ENCODE data around the gene CEP192. TPM values are rescaled to one million over a fixed set of nuclear protein-coding genes. Genes with fewer than 3 reads are reported as not detected.
A peak's percentile ranks its signal among the peaks of the same experiment; 100 is the strongest.

CEP192 gene
- total and polyA plus RNA-seq, 12 donors: 4.9 to 35.6 (median 30.4) TPM

DNA sequence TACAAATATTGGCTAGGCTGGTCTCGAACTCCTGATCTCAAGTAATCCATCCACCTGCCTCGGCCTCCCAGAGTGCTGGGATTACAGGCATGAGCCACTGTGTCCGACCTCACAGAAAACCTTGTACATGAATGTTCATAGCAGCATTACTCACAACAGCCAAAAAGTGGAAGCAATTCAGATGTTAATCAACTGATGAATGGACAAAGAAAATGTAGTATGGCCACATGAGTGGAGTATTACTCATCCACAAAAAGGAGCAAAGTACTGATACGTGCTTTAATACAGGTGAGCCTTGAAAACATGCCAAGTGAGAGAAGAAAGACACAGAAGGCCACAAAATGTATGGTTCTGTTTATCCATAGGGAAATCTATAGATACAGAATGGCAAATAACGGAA is 20.6 kb downstream of the CEP192 start:
- no peak for DNase-seq
- no peaks in the 10 kb centered on the region for H3K9me3 ChIP-seq
- intact Hi-C loops (cut with DNase I): loop anchor here in 1 of 10 donors (10.0 kb wide), 1 partner anchor 83 kb away; no protein-coding TSS in a partner anchor
- 97 to 98% methylated on average over 5 of the region's 5 CpGs for WGBS, 2 donors
- no peaks in the 10 kb centered on the region for H3K27me3 ChIP-seq
- no peak overlapping the region for H3K27ac ChIP-seq
- no peak for ATAC-seq
- peaks cover 0 to 6% (median under 1%) of the 10 kb centered on the region in 9 donors for H3K4me1 ChIP-seq
- peaks cover 0 to 95% (median 37%) of the 10 kb centered on the region in 9 donors for H3K36me3 ChIP-seq
- H3K4me3 ChIP-seq: no peak overlapping the region
- TF ChIP-seq, protein P1, sequence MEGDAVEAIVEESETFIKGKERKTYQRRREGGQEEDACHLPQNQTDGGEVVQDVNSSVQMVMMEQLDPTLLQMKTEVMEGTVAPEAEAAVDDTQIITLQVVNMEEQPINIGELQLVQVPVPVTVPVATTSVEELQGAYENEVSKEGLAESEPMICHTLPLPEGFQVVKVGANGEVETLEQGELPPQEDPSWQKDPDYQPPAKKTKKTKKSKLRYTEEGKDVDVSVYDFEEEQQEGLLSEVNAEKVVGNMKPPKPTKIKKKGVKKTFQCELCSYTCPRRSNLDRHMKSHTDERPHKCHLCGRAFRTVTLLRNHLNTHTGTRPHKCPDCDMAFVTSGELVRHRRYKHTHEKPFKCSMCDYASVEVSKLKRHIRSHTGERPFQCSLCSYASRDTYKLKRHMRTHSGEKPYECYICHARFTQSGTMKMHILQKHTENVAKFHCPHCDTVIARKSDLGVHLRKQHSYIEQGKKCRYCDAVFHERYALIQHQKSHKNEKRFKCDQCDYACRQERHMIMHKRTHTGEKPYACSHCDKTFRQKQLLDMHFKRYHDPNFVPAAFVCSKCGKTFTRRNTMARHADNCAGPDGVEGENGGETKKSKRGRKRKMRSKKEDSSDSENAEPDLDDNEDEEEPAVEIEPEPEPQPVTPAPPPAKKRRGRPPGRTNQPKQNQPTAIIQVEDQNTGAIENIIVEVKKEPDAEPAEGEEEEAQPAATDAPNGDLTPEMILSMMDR (IDR thresholded peaks at IDR 0.05): no peak

DNA sequence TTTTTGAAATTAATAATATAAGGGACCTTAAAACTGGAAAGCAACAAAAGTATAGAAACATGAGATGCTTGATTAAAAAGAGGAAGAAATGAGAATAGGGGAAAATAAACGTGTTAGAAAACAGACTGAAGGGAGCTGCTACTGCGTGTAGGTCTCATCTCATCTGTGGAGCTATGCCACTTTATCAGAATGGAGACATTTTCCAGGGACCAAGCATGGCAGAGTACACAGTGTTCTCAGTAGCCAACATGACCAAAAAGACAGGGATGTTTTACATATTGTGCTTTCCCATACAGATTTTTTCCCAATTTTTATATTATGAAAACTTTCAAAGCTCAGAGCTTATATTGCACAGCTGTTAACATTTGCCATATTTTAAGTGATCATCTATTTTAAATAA is 23.1 kb downstream of the CEP192 start:
- DNase-seq (no peak), ATAC-seq (peak in 4 of 8 donors; percentile 65 to 96 (median 78))
- 45 to 75% methylated on average over 2 of the region's 2 CpGs for WGBS, 2 donors
- no peaks in the 10 kb centered on the region for H3K27me3 ChIP-seq
- intact Hi-C loops (cut with DNase I): loop anchor here in 1 of 10 donors (10.0 kb wide), 1 partner anchor 81 kb away; no protein-coding TSS in a partner anchor
- peak overlapping the region in 4 of 10 donors; percentile 0 to 25 (median 15) for H3K27ac ChIP-seq
- H3K4me1 ChIP-seq: peaks cover 0 to 10% (median 0%) of the 10 kb centered on the region in 9 donors
- no peaks in the 10 kb centered on the region for H3K9me3 ChIP-seq
- H3K36me3 ChIP-seq: peaks cover 0 to 100% (median 35%) of the 10 kb centered on the region in 9 donors
- H3K4me3 ChIP-seq: no peak overlapping the region
- TF ChIP-seq, protein P1 (IDR thresholded peaks at IDR 0.05): no peak

DNA sequence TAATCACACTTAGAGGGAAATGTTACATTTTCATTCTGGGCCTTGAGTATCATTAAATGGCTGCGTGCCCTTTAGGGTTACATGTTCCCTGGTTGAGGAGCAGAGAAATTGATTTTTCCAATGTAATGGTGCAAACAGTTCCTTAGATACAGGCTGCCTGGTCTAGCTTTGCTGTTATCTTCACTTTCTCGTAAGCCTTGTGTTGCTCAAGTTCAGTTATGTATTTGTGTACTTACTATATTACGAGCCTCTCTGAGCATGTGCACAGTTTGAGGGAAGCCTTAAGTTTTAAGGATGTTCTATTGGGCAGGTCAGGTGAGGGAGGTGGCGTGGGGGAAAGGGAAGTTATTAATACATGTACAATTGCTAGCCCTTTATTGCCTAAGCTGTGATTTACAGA is 23.7 kb downstream of the CEP192 start:
- Histone ChIP-seq H3K27ac (peak overlapping the region in 3 of 10 donors; percentile 0 to 25 (median 6)), H3K36me3 (peaks cover 0 to 100% (median 35%) of the 10 kb centered on the region in 9 donors), H3K4me3 (no peak overlapping the region), H3K9me3 (no peaks in the 10 kb centered on the region), H3K4me1 (peaks cover 0 to 10% (median 0%) of the 10 kb centered on the region in 9 donors), H3K27me3 (no peaks in the 10 kb centered on the region)
- intact Hi-C loops (cut with DNase I): loop anchor here in 1 of 10 donors (10.0 kb wide), 1 partner anchor 80 kb away; no protein-coding TSS in a partner anchor
- TF ChIP-seq, protein P1 (IDR thresholded peaks at IDR 0.05): no peak
- peak in 3 of 8 donors; percentile 52 to 76 (median 64) for ATAC-seq
- no peak for DNase-seq
- 69 to 86% methylated on average over 4 of the region's 4 CpGs for WGBS, 2 donors

GRCh38 chr18:13017247-13017875 is 26.2 kb downstream of the CEP192 start:
- intact Hi-C loops (cut with DNase I): loop anchor here in 1 of 10 donors (10.0 kb wide), 1 partner anchor 77 kb away; no protein-coding TSS in a partner anchor
- 63 to 64% methylated on average over 2 of the region's 2 CpGs for WGBS, 2 donors
- TF ChIP-seq, protein P1 (IDR thresholded peaks at IDR 0.05): no peak

More at GRCh38 chr18:13017247-13017875, 26.2 kb downstream of the CEP192 start:
- peaks cover 0 to 10% (median 0%) of the 10 kb centered on the region in 9 donors for H3K4me1 ChIP-seq
- no peak for ATAC-seq
- DNase-seq: no peak
- no peaks in the 10 kb centered on the region for H3K27me3 ChIP-seq
- no peak overlapping the region for H3K27ac ChIP-seq
- H3K9me3 ChIP-seq: peaks cover 0 to 4% (median 0%) of the 10 kb centered on the region in 11 donors
- no peak overlapping the region for H3K4me3 ChIP-seq
- H3K36me3 ChIP-seq: peaks cover 0 to 100% (median 40%) of the 10 kb centered on the region in 9 donors

Data from heart right ventricle (tissue), 16 donors.